Measurements from ENCODE around the gene ZBTB25.

Gene ZBTB25

GRCh38 chr14:64407329-64407728, 96.3 kb downstream of the ZBTB25 start:
- no peak overlapping the region for H2AFZ ChIP-seq (ENCODE audit: low read length)
- H3K79me2 ChIP-seq (ENCODE audit: insufficient read depth, low read length): peaks cover 29% of the 10 kb centered on the region
- H3K36me3 ChIP-seq (ENCODE audit: insufficient read depth, low read length): peaks cover 40% of the 10 kb centered on the region; the same call in 1 of the 2 replicates
- H3F3A ChIP-seq (ENCODE audit: low read depth): no peaks in the 10 kb centered on the region
- no peaks in the 10 kb centered on the region for H4K20me1 ChIP-seq (ENCODE audit: insufficient read depth, low read length, poor library complexity, severe bottlenecking)
- H3K4me1 ChIP-seq (ENCODE audit: insufficient read depth, low read length, poor library complexity, severe bottlenecking): peaks cover 5% of the 10 kb centered on the region
- H3K9me2 ChIP-seq (replicated peaks; ENCODE audit: low read depth, low read length): no peaks in the 10 kb centered on the region
- H3K27me3 ChIP-seq (ENCODE audit: insufficient read depth, low read length, poor library complexity, severe bottlenecking): no peaks in the 10 kb centered on the region
- H3K9me3 ChIP-seq (ENCODE audit: insufficient read depth, low read depth, low read length): no peaks in the 10 kb centered on the region
- no peak overlapping the region for H3K9ac ChIP-seq (ENCODE audit: low read depth, low read length, poor library complexity, severe bottlenecking)
- H3K4me3 ChIP-seq (ENCODE audit: low read length, poor library complexity, severe bottlenecking): no peak overlapping the region
- H3K4me2 ChIP-seq (ENCODE audit: low read depth, low read length, poor library complexity, severe bottlenecking): no peak overlapping the region
- TF ChIP-seq CTCF (conservative IDR thresholded peaks at IDR 0.05; ENCODE audit: low read length): no peak
- no peak for TF ChIP-seq EZH2phosphoT487 (IDR thresholded peaks at IDR 0.05; ENCODE audit: borderline replicate concordance)

- peaks cover 30% of the 10 kb centered on the region; the same call in 1 of the 2 replicates for H3K36me3 ChIP-seq (ENCODE audit: insufficient read depth, low read length)
- H3K79me2 ChIP-seq (ENCODE audit: insufficient read depth, low read length): peaks cover 32% of the 10 kb centered on the region
- no peaks in the 10 kb centered on the region for H3K4me1 ChIP-seq (ENCODE audit: insufficient read depth, low read length, poor library complexity, severe bottlenecking)
- no peaks in the 10 kb centered on the region for H3K27me3 ChIP-seq (ENCODE audit: insufficient read depth, low read length, poor library complexity, severe bottlenecking)
- TF ChIP-seq CTCF (conservative IDR thresholded peaks at IDR 0.05; ENCODE audit: low read length): no peak
- TF ChIP-seq EZH2phosphoT487 (IDR thresholded peaks at IDR 0.05; ENCODE audit: borderline replicate concordance): no peak
- H2AFZ ChIP-seq (ENCODE audit: low read length): no peak overlapping the region
- H3K9ac ChIP-seq (ENCODE audit: low read depth, low read length, poor library complexity, severe bottlenecking): no peak overlapping the region
- H3F3A ChIP-seq (ENCODE audit: low read depth): no peaks in the 10 kb centered on the region
- no peaks in the 10 kb centered on the region for H4K20me1 ChIP-seq (ENCODE audit: insufficient read depth, low read length, poor library complexity, severe bottlenecking)
- H3K4me2 ChIP-seq (ENCODE audit: low read depth, low read length, poor library complexity, severe bottlenecking): no peak overlapping the region
- H3K9me2 ChIP-seq (replicated peaks; ENCODE audit: low read depth, low read length): no peaks in the 10 kb centered on the region
- H3K4me3 ChIP-seq (ENCODE audit: low read length, poor library complexity, severe bottlenecking): no peak overlapping the region
- H3K9me3 ChIP-seq (ENCODE audit: insufficient read depth, low read depth, low read length): no peaks in the 10 kb centered on the region
Measured at GRCh38 chr14:64405295-64405694, 98.3 kb downstream of the ZBTB25 start.

DNA sequence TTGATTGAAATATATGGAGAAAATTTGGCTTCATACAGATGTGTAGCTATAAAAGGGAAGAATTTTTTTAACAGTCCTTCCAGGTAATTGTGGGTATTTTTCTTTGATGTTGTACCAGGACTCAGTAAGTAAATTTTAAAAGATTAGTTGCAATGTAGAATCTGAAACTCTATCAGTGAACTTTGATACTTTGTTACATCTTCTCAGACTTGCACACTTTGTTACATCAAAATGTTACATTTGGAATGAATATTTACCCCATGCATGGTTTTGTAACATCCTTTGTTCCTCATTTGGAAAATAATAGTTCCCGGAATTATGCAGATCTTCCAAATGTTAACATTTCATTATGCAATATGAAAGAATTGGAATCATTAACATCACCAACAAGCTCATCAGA, 101.7 kb downstream of the ZBTB25 start:
- no peaks in the 10 kb centered on the region for H3K9me3 ChIP-seq (ENCODE audit: insufficient read depth, low read depth, low read length)
- H2AFZ ChIP-seq (ENCODE audit: low read length): no peak overlapping the region
- no peak overlapping the region for H3K9ac ChIP-seq (ENCODE audit: low read depth, low read length, poor library complexity, severe bottlenecking)
- H3K4me2 ChIP-seq (ENCODE audit: low read depth, low read length, poor library complexity, severe bottlenecking): no peak overlapping the region
- peaks cover 3% of the 10 kb centered on the region for H4K20me1 ChIP-seq (ENCODE audit: insufficient read depth, low read length, poor library complexity, severe bottlenecking)
- no peaks in the 10 kb centered on the region for H3K4me1 ChIP-seq (ENCODE audit: insufficient read depth, low read length, poor library complexity, severe bottlenecking)
- peaks cover 41% of the 10 kb centered on the region for H3K79me2 ChIP-seq (ENCODE audit: insufficient read depth, low read length)
- TF ChIP-seq CTCF (conservative IDR thresholded peaks at IDR 0.05; ENCODE audit: low read length) (no peak), EZH2phosphoT487 (IDR thresholded peaks at IDR 0.05; ENCODE audit: borderline replicate concordance) (no peak)
- H3K9me2 ChIP-seq (replicated peaks; ENCODE audit: low read depth, low read length): no peaks in the 10 kb centered on the region
- H3K4me3 ChIP-seq (ENCODE audit: low read length, poor library complexity, severe bottlenecking): no peak overlapping the region
- H3K36me3 ChIP-seq (ENCODE audit: insufficient read depth, low read length): peaks cover 25% of the 10 kb centered on the region; the same call in 1 of the 2 replicates
- H3K27me3 ChIP-seq (ENCODE audit: insufficient read depth, low read length, poor library complexity, severe bottlenecking): no peaks in the 10 kb centered on the region
- H3F3A ChIP-seq (ENCODE audit: low read depth): no peaks in the 10 kb centered on the region
